H1 (cell line): Measurements from ENCODE around the gene PLS3. TPM values are rescaled to one million over a fixed set of nuclear protein-coding genes. Genes with fewer than 3 reads are reported as not detected.

Experiments
- CBX8 ChIP-seq: fragments of 300-800, 300-1000 bp; sonication (generic); IDR thresholded peaks from 2 replicates; pipeline ENCODE4 v1.7.1; 2016; ENCODE audit warnings: low read depth, low read length, borderline replicate concordance
- CHD1 ChIP-seq: IDR thresholded peaks from 2 replicates; pipeline ENCODE4 v1.6.1; 2012; ENCODE audit warnings: low read depth, low read length, improper control_type of control experiment
- CHD7 ChIP-seq: fragments of 300-600 bp; sonication (generic); IDR thresholded peaks from 2 replicates; pipeline ENCODE4 v1.7.1; 2012; ENCODE audit warnings: low read length, moderate library complexity, mild to moderate bottlenecking, inconsistent platforms; ENCODE audit not compliant: insufficient replicate concordance
- CREB1 ChIP-seq: IDR thresholded peaks from 2 replicates; pipeline ENCODE4 v1.6.1; 2012; ENCODE audit warnings: inconsistent platforms
- CTBP2 ChIP-seq: IDR thresholded peaks from 2 replicates; pipeline ENCODE4 v1.7.0; 2011; ENCODE audit warnings: borderline replicate concordance, mild to moderate bottlenecking, moderate library complexity, mixed read lengths, low read length; ENCODE audit not compliant: insufficient read depth, insufficient read length
- SIRT6 ChIP-seq: IDR thresholded peaks from one replicate; pipeline ENCODE4 v1.7.1; 2012; ENCODE audit warnings: low read length, inconsistent platforms
- SP1 ChIP-seq: IDR thresholded peaks from 2 replicates; pipeline ENCODE4 v1.6.1; 2011; ENCODE audit warnings: low read depth, low read length
- polyA plus RNA-seq, 7 experiments: library from polyadenylated mRNA; depleted of rRNA in 3 of 7; stranded (reverse) in 5 of 7; unstranded in 2 of 7; fragments of >200 nt in 5 of 7; fragments of 200-250 nt in 2 of 7; gene quantifications; 1 replicate in 5 of 7; 2 replicates in 1 of 7; 4 replicates in 1 of 7; pipeline versions ENCODE4 v1.2.1 to v1.2.3, GENCODE V29; 2011 to 2013; ENCODE audit warnings: missing spikeins in 2 of 7, mixed read lengths in 2 of 7
- total RNA-seq: library from RNA; stranded (reverse); fragmentation: NEBNext Ultra II Directional; extraction: Animal tissue kit (Norgen Biotek cat#: 25700); gene quantifications from 2 replicates; pipeline ENCODE4 v1.2.1, GENCODE V29; 2021
- TF ChIP-seq, protein P1 (sequence below), 3 experiments: IDR thresholded peaks; 1 replicate in 2 of 3; 2 replicates in 1 of 3; pipeline versions ENCODE4 v1.5.1 to v1.6.1; 2011; ENCODE audit warnings: low read length in 3 of 3, mild to moderate bottlenecking in 3 of 3, inconsistent platforms in 2 of 3, low read depth in 1 of 3, moderate library complexity in 1 of 3; ENCODE audit not compliant: insufficient read depth in 1 of 3; ENCODE audit errors: control extremely low read depth in 1 of 3

PLS3 gene
- total and polyA plus RNA-seq, 2 of the 8 experiments (the other 6 are each of a cell fraction or from before 2014, with no cell fraction given) = 107 to 185 TPM

DNA sequence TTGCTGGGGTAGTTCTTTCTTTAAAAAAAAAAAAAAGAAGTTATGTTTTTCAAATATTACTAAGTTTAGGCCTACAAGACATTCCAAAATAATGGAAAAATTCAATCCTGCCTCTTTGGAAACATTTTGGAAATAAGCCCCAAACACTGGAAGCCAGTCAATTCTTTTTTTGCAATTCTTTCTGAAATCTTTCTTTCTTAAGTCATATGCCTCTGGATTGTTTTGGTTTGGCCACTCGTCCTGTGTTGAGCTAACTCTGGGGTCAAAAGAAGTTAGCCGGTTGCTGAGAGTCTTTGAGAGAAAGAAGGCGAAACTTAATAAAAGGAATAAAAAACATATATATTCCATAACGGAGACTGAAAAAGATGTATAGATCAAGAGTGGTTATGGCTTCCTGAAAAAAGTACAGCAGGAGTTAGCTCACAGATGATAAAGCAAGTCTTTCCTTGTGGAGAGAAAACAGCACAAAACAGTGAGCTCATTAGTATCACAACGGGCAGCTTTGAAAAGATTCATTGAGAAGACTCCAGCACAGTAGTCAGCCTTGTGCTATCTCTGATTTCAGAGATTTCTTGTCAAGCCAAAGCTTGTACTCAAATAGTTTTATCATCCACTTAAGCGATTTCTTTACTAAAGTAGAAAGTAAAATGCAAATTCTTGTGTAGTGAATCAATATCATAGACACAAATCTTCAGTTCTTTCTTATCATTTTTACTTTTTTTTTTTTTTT, 64.8 kb downstream of the PLS3 start (continued):
- TF ChIP-seq, protein P1, sequence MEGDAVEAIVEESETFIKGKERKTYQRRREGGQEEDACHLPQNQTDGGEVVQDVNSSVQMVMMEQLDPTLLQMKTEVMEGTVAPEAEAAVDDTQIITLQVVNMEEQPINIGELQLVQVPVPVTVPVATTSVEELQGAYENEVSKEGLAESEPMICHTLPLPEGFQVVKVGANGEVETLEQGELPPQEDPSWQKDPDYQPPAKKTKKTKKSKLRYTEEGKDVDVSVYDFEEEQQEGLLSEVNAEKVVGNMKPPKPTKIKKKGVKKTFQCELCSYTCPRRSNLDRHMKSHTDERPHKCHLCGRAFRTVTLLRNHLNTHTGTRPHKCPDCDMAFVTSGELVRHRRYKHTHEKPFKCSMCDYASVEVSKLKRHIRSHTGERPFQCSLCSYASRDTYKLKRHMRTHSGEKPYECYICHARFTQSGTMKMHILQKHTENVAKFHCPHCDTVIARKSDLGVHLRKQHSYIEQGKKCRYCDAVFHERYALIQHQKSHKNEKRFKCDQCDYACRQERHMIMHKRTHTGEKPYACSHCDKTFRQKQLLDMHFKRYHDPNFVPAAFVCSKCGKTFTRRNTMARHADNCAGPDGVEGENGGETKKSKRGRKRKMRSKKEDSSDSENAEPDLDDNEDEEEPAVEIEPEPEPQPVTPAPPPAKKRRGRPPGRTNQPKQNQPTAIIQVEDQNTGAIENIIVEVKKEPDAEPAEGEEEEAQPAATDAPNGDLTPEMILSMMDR (IDR thresholded peaks at IDR 0.05; ENCODE audit: control extremely low read depth in 1 of 3, insufficient read depth in 1 of 3, low read depth in 1 of 3, low read length in 3 of 3) = no peak
- TF ChIP-seq SP1 (no peak), CHD1 (no peak), SIRT6 (no peak), CHD7 (no peak), CTBP2 (no peak), CREB1 (no peak), CBX8 (no peak)
